Measurements from ENCODE around the gene GPR155. TPM values are rescaled to one million over a fixed set of nuclear protein-coding genes. Genes with fewer than 3 reads are reported as not detected.
A peak's percentile ranks its signal among the peaks of the same experiment; 100 is the strongest.

GPR155 gene
- total RNA-seq: 0.94 and 1.1 TPM in 2 replicates

- DNase-seq (ENCODE audit: low spot score): no peak
- H3K27ac Mint-ChIP-seq: peak within 1 kb of the TSS; percentile 79
- peaks cover 7% of the 10 kb centered on the region for H3K27me3 Mint-ChIP-seq (ENCODE audit: low read depth)
- H3K9me3 Mint-ChIP-seq: peaks cover 6% of the 10 kb centered on the region
- H3K4me1 Mint-ChIP-seq (ENCODE audit: low read depth): peaks cover 48% of the 10 kb centered on the region
- intact Hi-C loops (cut with micrococcal nuclease): loop anchor here (5.0 to 10.0 kb wide), 4 partner anchors 239 to 1129 kb away; partner anchors contain the start of genes ATF2, OLA1 and SP3
- peaks cover 7% of the 10 kb centered on the region for H3K36me3 Mint-ChIP-seq (ENCODE audit: low read depth)
- H3K4me3 Mint-ChIP-seq (ENCODE audit: low read depth): peak within 1 kb of the TSS; percentile 89
Measured at GRCh38 chr2:174486563-174487107, at the start of gene GPR155. Gene GPR155 (minus strand): TSS chr2:174487029. CDS start chr2:174481956, 5,073 bp downstream.

GRCh38 chr2:174535757-174536703, 49.2 kb upstream of the GPR155 start:
- Mint-ChIP-seq H3K27ac (no peak overlapping the region), H3K27me3 (ENCODE audit: low read depth) (peaks cover 6% of the 10 kb centered on the region), H3K36me3 (ENCODE audit: low read depth) (no peaks in the 10 kb centered on the region), H3K9me3 (no peaks in the 10 kb centered on the region), H3K4me1 (ENCODE audit: low read depth) (no peaks in the 10 kb centered on the region), H3K4me3 (ENCODE audit: low read depth) (no peak overlapping the region)
- DNase-seq (ENCODE audit: low spot score): no peak
- intact Hi-C loops (cut with micrococcal nuclease): no loop called here

GRCh38 chr2:174535083-174535482, 48.3 kb upstream of the GPR155 start:
- peaks cover 9% of the 10 kb centered on the region for H3K27me3 Mint-ChIP-seq (ENCODE audit: low read depth)
- intact Hi-C loops (cut with micrococcal nuclease): no loop called here

GRCh38 chr2:174529916-174530315, 43.1 kb upstream of the GPR155 start:
- H3K4me3 Mint-ChIP-seq (ENCODE audit: low read depth): no peak overlapping the region
- no peak for DNase-seq (ENCODE audit: low spot score)
- intact Hi-C loops (cut with micrococcal nuclease): no loop called here
- H3K36me3 Mint-ChIP-seq (ENCODE audit: low read depth): no peaks in the 10 kb centered on the region
- no peaks in the 10 kb centered on the region for H3K4me1 Mint-ChIP-seq (ENCODE audit: low read depth)
- peaks cover 20% of the 10 kb centered on the region for H3K27me3 Mint-ChIP-seq (ENCODE audit: low read depth)
- peaks cover 9% of the 10 kb centered on the region for H3K9me3 Mint-ChIP-seq
- H3K27ac Mint-ChIP-seq: no peak overlapping the region

More at GRCh38 chr2:174535083-174535482, 48.3 kb upstream of the GPR155 start:
- Mint-ChIP-seq H3K27ac (no peak overlapping the region), H3K9me3 (no peaks in the 10 kb centered on the region), H3K4me1 (ENCODE audit: low read depth) (no peaks in the 10 kb centered on the region), H3K36me3 (ENCODE audit: low read depth) (no peaks in the 10 kb centered on the region), H3K4me3 (ENCODE audit: low read depth) (no peak overlapping the region)
- no peak for DNase-seq (ENCODE audit: low spot score)

- intact Hi-C loops (cut with micrococcal nuclease): no loop called here
- DNase-seq (ENCODE audit: low spot score): no peak
- Mint-ChIP-seq H3K4me1 (ENCODE audit: low read depth) (peaks cover 6% of the 10 kb centered on the region), H3K9me3 (peaks cover 9% of the 10 kb centered on the region), H3K36me3 (ENCODE audit: low read depth) (no peaks in the 10 kb centered on the region), H3K4me3 (ENCODE audit: low read depth) (no peak overlapping the region), H3K27ac (no peak overlapping the region), H3K27me3 (ENCODE audit: low read depth) (peaks cover 27% of the 10 kb centered on the region)
Measured at GRCh38 chr2:174527959-174528358, 41.1 kb upstream of the GPR155 start.

- intact Hi-C loops (cut with micrococcal nuclease): no loop called here
- Mint-ChIP-seq H3K4me1 (ENCODE audit: low read depth) (peaks cover 6% of the 10 kb centered on the region), H3K27me3 (ENCODE audit: low read depth) (peaks cover 27% of the 10 kb centered on the region), H3K27ac (no peak overlapping the region), H3K4me3 (ENCODE audit: low read depth) (no peak overlapping the region), H3K36me3 (ENCODE audit: low read depth) (no peaks in the 10 kb centered on the region), H3K9me3 (peaks cover 9% of the 10 kb centered on the region)
- no peak for DNase-seq (ENCODE audit: low spot score)
Measured at GRCh38 chr2:174527101-174527721, 40.4 kb upstream of the GPR155 start.

GRCh38 chr2:174524527-174524926, 37.7 kb upstream of the GPR155 start:
- H3K4me3 Mint-ChIP-seq (ENCODE audit: low read depth): no peak overlapping the region
- intact Hi-C loops (cut with micrococcal nuclease): no loop called here

GRCh38 chr2:174522553-174522952, 35.7 kb upstream of the GPR155 start:
- Mint-ChIP-seq H3K27ac (no peak overlapping the region), H3K9me3 (peaks cover 6% of the 10 kb centered on the region), H3K4me3 (ENCODE audit: low read depth) (no peak overlapping the region), H3K4me1 (ENCODE audit: low read depth) (peaks cover 9% of the 10 kb centered on the region), H3K27me3 (ENCODE audit: low read depth) (peaks cover 32% of the 10 kb centered on the region), H3K36me3 (ENCODE audit: low read depth) (no peaks in the 10 kb centered on the region)
- no peak for DNase-seq (ENCODE audit: low spot score)
- intact Hi-C loops (cut with micrococcal nuclease): loop anchor here (1.0 kb wide), 1 partner anchor 59 kb away; no protein-coding TSS in a partner anchor

More at GRCh38 chr2:174524527-174524926, 37.7 kb upstream of the GPR155 start:
- peaks cover 34% of the 10 kb centered on the region for H3K27me3 Mint-ChIP-seq (ENCODE audit: low read depth)
- no peaks in the 10 kb centered on the region for H3K36me3 Mint-ChIP-seq (ENCODE audit: low read depth)
- no peak overlapping the region for H3K27ac Mint-ChIP-seq
- DNase-seq (ENCODE audit: low spot score): no peak
- peaks cover 7% of the 10 kb centered on the region for H3K4me1 Mint-ChIP-seq (ENCODE audit: low read depth)
- H3K9me3 Mint-ChIP-seq: peaks cover 9% of the 10 kb centered on the region

GRCh38 chr2:174518395-174518794, 31.6 kb upstream of the GPR155 start:
- peaks cover 17% of the 10 kb centered on the region for H3K27me3 Mint-ChIP-seq (ENCODE audit: low read depth)
- no peak overlapping the region for H3K4me3 Mint-ChIP-seq (ENCODE audit: low read depth)
- intact Hi-C loops (cut with micrococcal nuclease): no loop called here
- peaks cover 5% of the 10 kb centered on the region for H3K9me3 Mint-ChIP-seq
- H3K27ac Mint-ChIP-seq: no peak overlapping the region
- H3K36me3 Mint-ChIP-seq (ENCODE audit: low read depth): no peaks in the 10 kb centered on the region
- no peak for DNase-seq (ENCODE audit: low spot score)
- H3K4me1 Mint-ChIP-seq (ENCODE audit: low read depth): peaks cover 5% of the 10 kb centered on the region

GRCh38 chr2:174516501-174517378, 29.9 kb upstream of the GPR155 start:
- intact Hi-C loops (cut with micrococcal nuclease): no loop called here
- H3K27ac Mint-ChIP-seq: no peak overlapping the region
- H3K9me3 Mint-ChIP-seq: peaks cover 18% of the 10 kb centered on the region
- H3K36me3 Mint-ChIP-seq (ENCODE audit: low read depth): peaks cover 3% of the 10 kb centered on the region
- peaks cover 17% of the 10 kb centered on the region for H3K27me3 Mint-ChIP-seq (ENCODE audit: low read depth)
- peaks cover 5% of the 10 kb centered on the region for H3K4me1 Mint-ChIP-seq (ENCODE audit: low read depth)
- no peak for DNase-seq (ENCODE audit: low spot score)
- H3K4me3 Mint-ChIP-seq (ENCODE audit: low read depth): no peak overlapping the region

GRCh38 chr2:174512345-174512744, 25.5 kb upstream of the GPR155 start:
- no peak overlapping the region for H3K4me3 Mint-ChIP-seq (ENCODE audit: low read depth)
- H3K27ac Mint-ChIP-seq: no peak overlapping the region
- H3K4me1 Mint-ChIP-seq (ENCODE audit: low read depth): peaks cover 2% of the 10 kb centered on the region
- H3K27me3 Mint-ChIP-seq (ENCODE audit: low read depth): peaks cover 1% of the 10 kb centered on the region
- no peak for DNase-seq (ENCODE audit: low spot score)
- peaks cover 24% of the 10 kb centered on the region for H3K36me3 Mint-ChIP-seq (ENCODE audit: low read depth)
- intact Hi-C loops (cut with micrococcal nuclease): no loop called here
- H3K9me3 Mint-ChIP-seq: peaks cover 53% of the 10 kb centered on the region

All from activated T-helper 2 cell treated with anti-CD3 and anti-CD28 coated beads, Interferon-gamma antibody, Interleukin-2, Interleukin-4, amounts not matched to agents 10 μg/mL and 5 μg/mL and 100 μg/mL, durations not matched to agents 14 hours and 24 hours and 36 hours (primary cell).